Breast epithelium (tissue), 4 donors: ENCODE data around the gene OCRL. TPM values are rescaled to one million over a fixed set of nuclear protein-coding genes. Genes with fewer than 3 reads are reported as not detected.

Experiments used
- DNase-seq, 2 donors: peaks; one replicate each; pipeline ENCODE4 v3.0.0-alpha.2; 2019; ENCODE audit warnings: low spot score in 2 of 2
- H3K27ac ChIP-seq, 2 donors: fragments of 200-600 bp; sonication (generic) in 1 of 2; one replicate each; pipeline ENCODE4 v1.5.1; 2016 to 2019; ENCODE audit warnings: mild to moderate bottlenecking in 1 of 2
- H3K27me3 ChIP-seq, 2 donors: fragments of 200-600 bp; sonication (generic) in 1 of 2; one replicate each; pipeline versions ENCODE4 v1.5.1 to v1.6.0; 2017 to 2019; ENCODE audit warnings: control low read depth in 1 of 2, mild to moderate bottlenecking in 1 of 2
- H3K36me3 ChIP-seq: fragments of 200-600 bp; one replicate; pipeline ENCODE4 v1.5.1; 2019
- H3K4me1 ChIP-seq, 2 donors: fragments of 200-600 bp; sonication (generic); one replicate each; pipeline ENCODE4 v1.5.1; 2016 to 2019; ENCODE audit warnings: control low read depth in 1 of 2
- H3K4me3 ChIP-seq, 3 donors: fragments of 200-600 bp; sonication (generic); 1 replicate in 2 of 3; 2 replicates in 1 of 3; pipeline ENCODE4 v1.5.1; 2016 to 2019; ENCODE audit warnings: mild to moderate bottlenecking in 3 of 3, moderate library complexity in 2 of 3
- H3K9me3 ChIP-seq, 2 donors: fragments of 200-600 bp; sonication (generic) in 1 of 2; one replicate each; pipeline ENCODE4 v1.5.1; 2016 to 2019; ENCODE audit warnings: control low read depth in 1 of 2
- POLR2A ChIP-seq: fragments of 450-650 bp; IDR thresholded peaks from one replicate; pipeline ENCODE4 v1.6.1; 2016; ENCODE audit warnings: antibody characterized with exemption, mild to moderate bottlenecking, moderate library complexity
- POLR2AphosphoS5 ChIP-seq, 3 donors: sonication (generic); formaldehyde crosslinking; IDR thresholded peaks; one replicate each; pipeline ENCODE4 v1.6.1; 2017; ENCODE audit warnings: antibody characterized with exemption in 3 of 3
- intact Hi-C: fragments of 100-400 bp; cut with DNase I; formaldehyde crosslinking; loops from one replicate; pipeline ENCODE4 v1.15.1; 2023; ENCODE audit warnings: low total_unique reads
- total RNA-seq, 3 donors: library from RNA; depleted of rRNA; stranded (reverse); fragments of >200 nt; gene quantifications; one replicate each; pipeline ENCODE4 v1.1.0, GENCODE V29; 2016
- TF ChIP-seq, protein P1 (sequence below), 3 donors: fragments of 450-650 bp; IDR thresholded peaks; one replicate each; pipeline ENCODE4 v1.5.1; 2016 to 2017; ENCODE audit warnings: antibody characterized with exemption in 3 of 3, mild to moderate bottlenecking in 3 of 3, moderate library complexity in 3 of 3

OCRL gene
- total RNA-seq, 3 donors from 2014 or later, result 16.7 to 22.1 (median 17.4) TPM

DNA sequence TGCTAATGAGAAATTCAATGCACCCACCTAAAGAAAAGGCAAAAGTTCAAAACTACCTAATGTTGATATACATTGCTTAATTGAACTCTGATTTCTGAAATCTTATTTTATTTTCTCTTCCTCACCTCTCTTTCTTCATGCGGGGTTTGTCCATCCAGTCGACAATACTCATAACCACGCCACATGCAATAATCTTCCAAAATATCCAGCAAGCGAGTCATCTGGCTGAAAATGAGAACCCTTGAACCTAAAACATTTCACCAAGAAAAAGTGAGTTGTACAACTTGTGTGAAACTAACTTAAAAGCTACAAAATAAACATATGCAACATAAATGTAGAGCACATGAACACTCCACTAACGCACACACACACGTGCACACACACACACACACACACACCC, 43.4 kb upstream of the OCRL start:
- H3K9me3 ChIP-seq, result no peaks in the 10 kb centered on the region
- TF ChIP-seq POLR2A (no peak), POLR2AphosphoS5 (IDR thresholded peaks at IDR 0.05) (no peak)
- TF ChIP-seq, protein P1, sequence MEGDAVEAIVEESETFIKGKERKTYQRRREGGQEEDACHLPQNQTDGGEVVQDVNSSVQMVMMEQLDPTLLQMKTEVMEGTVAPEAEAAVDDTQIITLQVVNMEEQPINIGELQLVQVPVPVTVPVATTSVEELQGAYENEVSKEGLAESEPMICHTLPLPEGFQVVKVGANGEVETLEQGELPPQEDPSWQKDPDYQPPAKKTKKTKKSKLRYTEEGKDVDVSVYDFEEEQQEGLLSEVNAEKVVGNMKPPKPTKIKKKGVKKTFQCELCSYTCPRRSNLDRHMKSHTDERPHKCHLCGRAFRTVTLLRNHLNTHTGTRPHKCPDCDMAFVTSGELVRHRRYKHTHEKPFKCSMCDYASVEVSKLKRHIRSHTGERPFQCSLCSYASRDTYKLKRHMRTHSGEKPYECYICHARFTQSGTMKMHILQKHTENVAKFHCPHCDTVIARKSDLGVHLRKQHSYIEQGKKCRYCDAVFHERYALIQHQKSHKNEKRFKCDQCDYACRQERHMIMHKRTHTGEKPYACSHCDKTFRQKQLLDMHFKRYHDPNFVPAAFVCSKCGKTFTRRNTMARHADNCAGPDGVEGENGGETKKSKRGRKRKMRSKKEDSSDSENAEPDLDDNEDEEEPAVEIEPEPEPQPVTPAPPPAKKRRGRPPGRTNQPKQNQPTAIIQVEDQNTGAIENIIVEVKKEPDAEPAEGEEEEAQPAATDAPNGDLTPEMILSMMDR (IDR thresholded peaks at IDR 0.05), result no peak
- H3K27me3 ChIP-seq, result no peaks in the 10 kb centered on the region
- H3K27ac ChIP-seq, result no peak overlapping the region
- DNase-seq, result no peak
- H3K4me3 ChIP-seq, result no peak overlapping the region
- H3K36me3 ChIP-seq, result no peaks in the 10 kb centered on the region
- intact Hi-C loops, result no loop called here
- no peaks in the 10 kb centered on the region for H3K4me1 ChIP-seq

DNA sequence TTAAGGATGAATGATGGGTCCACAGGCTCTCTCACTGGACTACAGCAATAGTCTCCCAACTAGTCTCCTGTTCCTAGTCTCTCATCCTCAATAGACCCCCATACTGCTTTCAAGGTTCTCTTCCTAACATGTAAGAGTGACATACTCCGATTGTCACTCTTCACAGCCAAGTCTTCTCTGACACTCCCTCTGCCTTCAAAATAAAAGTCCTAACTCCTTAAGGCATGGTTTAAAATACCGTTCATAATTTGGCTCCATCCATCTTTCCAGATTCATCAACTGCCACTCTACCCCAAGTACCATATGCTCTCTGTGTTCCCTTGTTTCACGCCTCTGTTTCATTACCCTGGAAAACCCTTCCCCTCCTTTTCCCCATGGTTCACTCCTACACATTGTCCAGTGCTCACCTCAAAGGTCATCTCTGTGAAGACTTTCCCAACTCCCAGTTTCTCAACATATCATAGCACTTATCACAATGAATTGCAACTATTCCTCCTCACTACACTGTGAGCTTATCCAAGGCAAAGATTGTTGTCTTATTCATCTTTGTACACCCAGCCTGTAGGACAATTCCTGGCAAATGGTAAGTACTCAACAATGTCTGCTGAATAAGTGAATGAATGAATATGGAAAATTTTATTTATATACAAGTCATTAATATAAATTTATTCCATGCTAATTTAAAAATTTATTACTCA, 42.8 kb upstream of the OCRL start:
- Histone ChIP-seq H3K27me3 (no peaks in the 10 kb centered on the region), H3K4me1 (no peaks in the 10 kb centered on the region), H3K36me3 (no peaks in the 10 kb centered on the region), H3K4me3 (no peak overlapping the region), H3K9me3 (no peaks in the 10 kb centered on the region), H3K27ac (no peak overlapping the region)
- intact Hi-C loops, result no loop called here
- no peak for TF ChIP-seq POLR2AphosphoS5 (IDR thresholded peaks at IDR 0.05)
- TF ChIP-seq, protein P1 (IDR thresholded peaks at IDR 0.05), result no peak
- no peak for TF ChIP-seq POLR2A
- no peak for DNase-seq

DNA sequence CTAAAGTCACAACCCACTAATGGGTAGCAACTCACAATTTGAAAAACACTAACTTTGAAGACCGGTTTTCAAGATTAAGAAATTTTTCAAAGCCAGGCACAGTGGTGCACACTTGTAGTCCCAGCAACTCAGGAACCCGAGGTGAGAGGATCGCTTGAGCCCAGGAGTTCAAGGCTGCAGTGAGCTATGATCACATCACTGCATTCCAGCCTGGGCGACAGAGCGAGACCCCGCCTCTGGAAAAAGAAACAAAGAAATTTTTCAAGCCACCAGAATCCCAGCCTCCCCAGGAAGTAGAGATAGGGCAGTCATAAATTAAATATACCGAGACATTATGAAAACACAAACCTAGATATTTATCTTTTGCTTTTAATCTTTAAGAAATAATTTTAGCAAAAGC, 29.7 kb upstream of the OCRL start:
- TF ChIP-seq POLR2A (no peak), POLR2AphosphoS5 (IDR thresholded peaks at IDR 0.05) (no peak)
- TF ChIP-seq, protein P1 (IDR thresholded peaks at IDR 0.05), result no peak
- H3K4me1 ChIP-seq, result no peaks in the 10 kb centered on the region

GRCh38 chrX:129511689-129512088, 28.4 kb upstream of the OCRL start:
- intact Hi-C loops, result no loop called here
- Histone ChIP-seq H3K4me1 (no peaks in the 10 kb centered on the region), H3K9me3 (no peaks in the 10 kb centered on the region), H3K36me3 (no peaks in the 10 kb centered on the region), H3K27ac (no peak overlapping the region), H3K27me3 (peaks cover 0 to 4% of the 10 kb centered on the region in 2 donors), H3K4me3 (no peak overlapping the region)
- DNase-seq, result no peak
- TF ChIP-seq POLR2AphosphoS5 (IDR thresholded peaks at IDR 0.05), result no peak
- TF ChIP-seq, protein P1 (IDR thresholded peaks at IDR 0.05), result no peak
- TF ChIP-seq POLR2A, result no peak

More for the DNA sequence above, 29.7 kb upstream of the OCRL start:
- intact Hi-C loops, result no loop called here
- H3K9me3 ChIP-seq, result no peaks in the 10 kb centered on the region
- H3K36me3 ChIP-seq, result no peaks in the 10 kb centered on the region
- no peak overlapping the region for H3K4me3 ChIP-seq
- DNase-seq, result no peak
- H3K27me3 ChIP-seq, result no peaks in the 10 kb centered on the region
- no peak overlapping the region for H3K27ac ChIP-seq

- Histone ChIP-seq H3K4me3 (no peak overlapping the region), H3K27me3 (peaks cover 0 to 4% of the 10 kb centered on the region in 2 donors), H3K36me3 (no peaks in the 10 kb centered on the region), H3K27ac (no peak overlapping the region), H3K4me1 (no peaks in the 10 kb centered on the region), H3K9me3 (no peaks in the 10 kb centered on the region)
- no peak for DNase-seq
- intact Hi-C loops, result no loop called here
- TF ChIP-seq, protein P1 (IDR thresholded peaks at IDR 0.05), result no peak
- TF ChIP-seq POLR2AphosphoS5 (IDR thresholded peaks at IDR 0.05) (no peak), POLR2A (no peak)
Measured at GRCh38 chrX:129512409-129512808, 27.6 kb upstream of the OCRL start.
